Measurements from ENCODE around the gene TSPAN16. TPM values are rescaled to one million over a fixed set of nuclear protein-coding genes. Genes with fewer than 3 reads are reported as not detected.

The TSPAN16 gene, protein sequence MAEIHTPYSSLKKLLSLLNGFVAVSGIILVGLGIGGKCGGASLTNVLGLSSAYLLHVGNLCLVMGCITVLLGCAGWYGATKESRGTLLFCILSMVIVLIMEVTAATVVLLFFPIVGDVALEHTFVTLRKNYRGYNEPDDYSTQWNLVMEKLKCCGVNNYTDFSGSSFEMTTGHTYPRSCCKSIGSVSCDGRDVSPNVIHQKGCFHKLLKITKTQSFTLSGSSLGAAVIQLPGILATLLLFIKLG
- not detected in 2 replicates for total RNA-seq

- H3K36me3 Mint-ChIP-seq (ENCODE audit: low read depth): no peaks in the 10 kb centered on the region
- H3K4me3 Mint-ChIP-seq: no peak within 1 kb of the TSS
- H3K27me3 Mint-ChIP-seq (ENCODE audit: insufficient read depth): peaks cover 20% of the 10 kb centered on the region
- H3K27ac Mint-ChIP-seq: no peak within 1 kb of the TSS
- intact Hi-C loops (cut with micrococcal nuclease): loop anchor here (2.0 kb wide), 1 partner anchor 291 kb away; no protein-coding TSS in a partner anchor
- no peaks in the 10 kb centered on the region for H3K9me3 Mint-ChIP-seq
- DNase-seq (ENCODE audit: low spot score): no peak
- H3K4me1 Mint-ChIP-seq (ENCODE audit: low read depth): peaks cover 10% of the 10 kb centered on the region
Observed at GRCh38 chr19:11295665-11296245, at the start of gene TSPAN16. Gene TSPAN16 (plus strand): TSS chr19:11296160. CDS start chr19:11296298, 138 bp downstream.

DNA sequence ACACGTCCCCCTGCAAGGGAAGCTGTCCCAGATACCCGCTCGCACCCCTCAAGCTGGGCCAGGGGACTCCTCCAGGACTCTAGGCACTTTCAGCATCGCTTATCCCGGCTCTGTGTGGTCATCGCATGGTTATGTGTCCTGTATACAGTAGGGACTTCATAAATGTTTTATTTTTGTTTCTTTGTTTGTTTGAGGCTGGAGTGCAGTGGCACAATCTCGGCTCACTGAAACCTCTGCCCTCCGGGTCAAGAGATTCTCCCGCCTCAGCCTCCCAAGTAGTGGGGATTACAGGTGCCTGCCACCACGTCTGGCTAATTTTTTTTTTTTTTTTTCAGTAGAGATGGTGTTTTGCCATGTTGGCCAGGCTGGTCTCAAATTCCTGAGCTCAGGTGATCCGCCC is 49.0 kb upstream of the TSPAN16 start:
- Mint-ChIP-seq H3K36me3 (ENCODE audit: low read depth) (no peaks in the 10 kb centered on the region), H3K4me1 (ENCODE audit: low read depth) (no peaks in the 10 kb centered on the region), H3K27ac (no peak overlapping the region), H3K4me3 (no peak overlapping the region), H3K9me3 (no peaks in the 10 kb centered on the region), H3K27me3 (ENCODE audit: insufficient read depth) (peaks cover 9% of the 10 kb centered on the region)
- DNase-seq (ENCODE audit: low spot score): no peak
- intact Hi-C loops (cut with micrococcal nuclease): no loop called here

DNA sequence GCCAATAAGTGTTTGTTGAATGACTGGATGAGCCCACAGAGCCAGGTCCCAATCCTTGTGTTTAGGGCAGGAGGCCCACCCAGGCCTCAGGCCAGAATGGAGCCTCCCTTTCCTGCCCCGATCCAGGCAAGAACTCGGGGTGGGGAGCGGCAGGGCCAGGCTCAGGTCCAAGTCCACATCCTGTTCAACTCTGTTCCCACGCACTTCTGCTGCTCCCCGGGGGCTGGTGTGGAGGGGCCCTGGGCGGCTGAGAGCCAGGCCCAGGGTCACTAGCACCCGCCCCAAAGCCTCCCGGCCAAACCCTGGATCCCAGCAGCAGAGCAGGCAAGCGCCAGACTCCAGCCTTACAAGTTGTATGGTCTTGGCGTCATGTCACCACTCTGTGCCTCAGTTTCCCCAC is 48.6 kb upstream of the TSPAN16 start:
- intact Hi-C loops (cut with micrococcal nuclease): no loop called here
- H3K4me1 Mint-ChIP-seq (ENCODE audit: low read depth): no peaks in the 10 kb centered on the region
- H3K27me3 Mint-ChIP-seq (ENCODE audit: insufficient read depth): peaks cover 9% of the 10 kb centered on the region
- H3K9me3 Mint-ChIP-seq: no peaks in the 10 kb centered on the region
- no peaks in the 10 kb centered on the region for H3K36me3 Mint-ChIP-seq (ENCODE audit: low read depth)
- no peak overlapping the region for H3K4me3 Mint-ChIP-seq
- H3K27ac Mint-ChIP-seq: no peak overlapping the region
- no peak for DNase-seq (ENCODE audit: low spot score)

DNA sequence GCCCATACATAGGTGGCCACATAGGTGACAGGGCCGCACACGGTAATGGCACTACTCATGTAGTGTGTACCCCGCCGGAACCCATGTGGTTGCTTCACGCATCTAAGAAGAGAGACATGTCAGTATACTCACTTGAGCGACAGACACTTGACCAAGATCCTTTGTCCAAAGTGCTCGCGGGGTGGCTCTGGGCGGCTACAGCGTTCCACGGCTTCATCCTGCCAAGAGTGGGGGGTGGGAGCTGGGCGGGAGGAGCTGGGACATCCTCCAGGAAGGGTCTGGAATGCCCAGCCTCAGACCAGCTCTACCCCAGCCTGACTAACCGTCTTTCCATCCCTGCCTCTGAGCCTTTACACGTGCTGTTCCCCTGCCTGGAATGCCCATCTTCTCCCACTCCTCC is 48.0 kb upstream of the TSPAN16 start:
- no peak overlapping the region for H3K4me3 Mint-ChIP-seq
- H3K4me1 Mint-ChIP-seq (ENCODE audit: low read depth): no peaks in the 10 kb centered on the region
- H3K27ac Mint-ChIP-seq: no peak overlapping the region
- H3K36me3 Mint-ChIP-seq (ENCODE audit: low read depth): no peaks in the 10 kb centered on the region
- H3K9me3 Mint-ChIP-seq: no peaks in the 10 kb centered on the region
- no peak for DNase-seq (ENCODE audit: low spot score)
- peaks cover 6% of the 10 kb centered on the region for H3K27me3 Mint-ChIP-seq (ENCODE audit: insufficient read depth)
- intact Hi-C loops (cut with micrococcal nuclease): no loop called here

DNA sequence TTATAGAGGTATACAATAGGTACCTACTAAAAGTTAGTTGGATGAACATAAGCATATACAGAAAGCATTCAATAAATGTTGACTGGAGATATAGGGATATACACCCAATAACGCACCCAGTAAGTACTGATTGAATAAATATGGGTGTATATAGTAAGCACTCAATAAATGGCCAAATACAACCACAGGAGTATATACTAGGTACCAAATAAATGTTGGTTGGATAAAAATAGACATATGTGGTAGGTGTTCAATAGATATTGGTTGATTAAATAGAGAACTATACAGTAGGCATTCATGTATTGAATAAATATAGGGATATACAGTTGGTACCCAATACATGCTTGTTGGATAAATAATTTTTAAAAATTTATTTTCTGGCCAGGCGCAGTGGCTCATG is 47.1 kb upstream of the TSPAN16 start:
- Mint-ChIP-seq H3K4me1 (ENCODE audit: low read depth) (no peaks in the 10 kb centered on the region), H3K4me3 (no peak overlapping the region)

DNA sequence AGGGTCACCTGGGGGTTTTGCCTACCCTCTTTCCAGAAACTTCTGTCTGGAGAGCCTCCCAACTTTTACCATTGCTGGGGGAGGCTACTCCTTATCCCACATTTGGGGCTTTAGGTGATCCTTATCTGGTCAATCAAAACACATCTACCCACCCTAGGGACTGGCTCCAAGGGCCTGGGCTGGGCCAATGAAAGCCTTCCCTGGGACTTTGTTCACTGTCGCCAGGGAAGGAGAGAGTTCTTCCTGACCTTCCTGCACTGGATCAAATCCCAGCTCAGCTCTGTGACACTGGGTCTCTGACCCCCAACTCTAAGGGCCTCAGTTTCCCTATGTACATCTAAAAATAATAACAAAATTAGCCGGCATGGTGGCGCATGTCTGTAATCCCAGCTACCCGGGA is 44.7 kb upstream of the TSPAN16 start:
- intact Hi-C loops (cut with micrococcal nuclease): no loop called here
- Mint-ChIP-seq H3K4me3 (no peak overlapping the region), H3K4me1 (ENCODE audit: low read depth) (no peaks in the 10 kb centered on the region), H3K27me3 (ENCODE audit: insufficient read depth) (peaks cover 2% of the 10 kb centered on the region), H3K9me3 (no peaks in the 10 kb centered on the region), H3K27ac (no peak overlapping the region), H3K36me3 (ENCODE audit: low read depth) (no peaks in the 10 kb centered on the region)
- DNase-seq (ENCODE audit: low spot score): no peak

More for the DNA sequence above, 47.1 kb upstream of the TSPAN16 start:
- no peak for DNase-seq (ENCODE audit: low spot score)
- H3K27me3 Mint-ChIP-seq (ENCODE audit: insufficient read depth): peaks cover 3% of the 10 kb centered on the region
- no peaks in the 10 kb centered on the region for H3K9me3 Mint-ChIP-seq
- H3K36me3 Mint-ChIP-seq (ENCODE audit: low read depth): no peaks in the 10 kb centered on the region
- intact Hi-C loops (cut with micrococcal nuclease): no loop called here
- no peak overlapping the region for H3K27ac Mint-ChIP-seq

DNA sequence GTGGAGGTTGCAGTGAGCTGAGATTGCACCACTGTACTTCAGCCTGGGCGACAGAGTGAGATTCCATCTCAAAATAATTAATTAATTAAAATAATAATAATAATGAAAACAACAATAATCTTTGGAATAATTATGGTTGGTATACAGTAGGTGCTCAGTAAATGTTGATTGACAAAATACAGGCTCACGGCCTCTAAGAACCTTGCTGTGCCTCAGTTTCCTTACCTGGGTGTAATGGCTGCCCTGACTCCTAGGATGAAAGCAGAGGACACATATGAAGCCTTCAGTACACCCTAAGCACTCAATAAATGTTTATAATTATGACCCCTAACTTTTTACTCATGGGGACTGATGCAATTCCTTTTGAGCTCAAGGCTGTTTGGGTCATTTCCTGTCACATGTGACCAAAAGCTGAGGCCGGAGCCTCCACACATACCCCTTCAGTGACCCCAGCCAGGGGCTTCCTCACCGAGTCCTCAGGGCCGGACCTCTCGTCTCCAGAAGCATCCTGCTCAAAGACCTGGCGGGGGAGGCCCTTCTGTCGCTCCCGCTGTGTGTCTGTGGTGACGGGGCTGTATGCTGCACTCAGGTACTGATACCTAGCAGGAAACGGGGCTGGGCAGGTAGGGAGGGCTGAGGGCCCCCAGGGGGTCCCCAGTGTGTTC is 44.2 kb upstream of the TSPAN16 start:
- H3K9me3 Mint-ChIP-seq: no peaks in the 10 kb centered on the region
- intact Hi-C loops (cut with micrococcal nuclease): no loop called here
- no peaks in the 10 kb centered on the region for H3K36me3 Mint-ChIP-seq (ENCODE audit: low read depth)
- H3K4me1 Mint-ChIP-seq (ENCODE audit: low read depth): no peaks in the 10 kb centered on the region
- no peak overlapping the region for H3K4me3 Mint-ChIP-seq
- no peak for DNase-seq (ENCODE audit: low spot score)
- H3K27me3 Mint-ChIP-seq (ENCODE audit: insufficient read depth): peaks cover 2% of the 10 kb centered on the region
- no peak overlapping the region for H3K27ac Mint-ChIP-seq

- intact Hi-C loops (cut with micrococcal nuclease): no loop called here
- Mint-ChIP-seq H3K27ac (no peak overlapping the region), H3K9me3 (no peaks in the 10 kb centered on the region), H3K4me1 (ENCODE audit: low read depth) (no peaks in the 10 kb centered on the region), H3K4me3 (no peak overlapping the region), H3K36me3 (ENCODE audit: low read depth) (no peaks in the 10 kb centered on the region), H3K27me3 (ENCODE audit: insufficient read depth) (peaks cover 2% of the 10 kb centered on the region)
- DNase-seq (ENCODE audit: low spot score): no peak
Observed at GRCh38 chr19:11252665-11253355, 43.1 kb upstream of the TSPAN16 start.

DNA sequence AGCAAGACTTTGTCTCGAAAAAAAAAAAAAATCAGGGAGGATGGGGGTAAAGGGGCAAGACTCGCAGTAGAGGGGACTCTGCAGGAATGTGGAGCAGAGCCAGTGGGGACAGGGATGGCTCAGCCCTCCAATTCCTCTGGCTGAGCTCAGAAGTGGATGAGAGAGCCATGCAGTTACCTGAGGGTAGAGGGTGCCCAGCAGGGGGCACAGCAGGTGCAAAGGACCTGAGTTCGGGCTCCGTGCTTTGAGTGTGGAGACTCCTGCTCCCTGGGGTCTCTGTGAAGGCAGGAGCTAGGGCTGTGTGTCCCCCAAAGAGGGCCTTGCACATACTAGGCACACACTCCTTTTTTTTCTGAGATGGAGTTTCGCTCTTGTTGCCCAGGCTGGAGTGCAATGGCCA is 41.3 kb upstream of the TSPAN16 start:
- Mint-ChIP-seq H3K9me3 (no peaks in the 10 kb centered on the region), H3K4me3 (no peak overlapping the region), H3K27me3 (ENCODE audit: insufficient read depth) (no peaks in the 10 kb centered on the region), H3K36me3 (ENCODE audit: low read depth) (no peaks in the 10 kb centered on the region), H3K4me1 (ENCODE audit: low read depth) (no peaks in the 10 kb centered on the region), H3K27ac (no peak overlapping the region)
- DNase-seq (ENCODE audit: low spot score): no peak
- intact Hi-C loops (cut with micrococcal nuclease): no loop called here

DNA sequence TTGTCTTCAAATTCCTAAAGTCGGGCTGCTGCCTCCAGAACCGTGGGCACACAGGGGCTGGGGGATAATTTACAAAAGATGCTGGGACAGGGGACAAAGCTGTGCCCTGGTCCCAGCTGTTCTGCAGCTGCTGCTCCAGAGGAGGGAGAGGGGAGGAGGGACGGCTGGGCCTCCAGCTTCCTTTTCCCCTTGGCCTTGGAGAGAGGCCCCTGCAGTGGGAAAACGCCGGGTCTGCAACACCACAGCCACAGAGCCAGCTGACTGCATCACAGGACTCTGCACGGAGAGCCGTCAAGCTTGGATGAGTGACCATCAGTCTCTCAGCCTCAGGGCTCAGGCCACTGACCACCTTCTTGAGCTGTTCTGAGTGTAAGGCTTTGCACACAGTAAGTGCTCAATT is 39.8 kb upstream of the TSPAN16 start:
- Mint-ChIP-seq H3K9me3 (no peaks in the 10 kb centered on the region), H3K4me3 (no peak overlapping the region), H3K36me3 (ENCODE audit: low read depth) (no peaks in the 10 kb centered on the region), H3K27ac (no peak overlapping the region), H3K4me1 (ENCODE audit: low read depth) (no peaks in the 10 kb centered on the region), H3K27me3 (ENCODE audit: insufficient read depth) (peaks cover 9% of the 10 kb centered on the region)
- intact Hi-C loops (cut with micrococcal nuclease): no loop called here
- no peak for DNase-seq (ENCODE audit: low spot score)

GRCh38 chr19:11257846-11258380 is 38.0 kb upstream of the TSPAN16 start:
- no peaks in the 10 kb centered on the region for H3K36me3 Mint-ChIP-seq (ENCODE audit: low read depth)
- H3K27me3 Mint-ChIP-seq (ENCODE audit: insufficient read depth): peaks cover 17% of the 10 kb centered on the region
- intact Hi-C loops (cut with micrococcal nuclease): no loop called here

GRCh38 chr19:11260996-11261395 is 35.0 kb upstream of the TSPAN16 start:
- Mint-ChIP-seq H3K4me3 (peak overlapping the region; percentile 50), H3K27me3 (ENCODE audit: insufficient read depth) (peaks cover 36% of the 10 kb centered on the region)
- intact Hi-C loops (cut with micrococcal nuclease): no loop called here

More at GRCh38 chr19:11257846-11258380, 38.0 kb upstream of the TSPAN16 start:
- Mint-ChIP-seq H3K4me1 (ENCODE audit: low read depth) (no peaks in the 10 kb centered on the region), H3K27ac (no peak overlapping the region), H3K9me3 (no peaks in the 10 kb centered on the region), H3K4me3 (no peak overlapping the region)
- no peak for DNase-seq (ENCODE audit: low spot score)

More at GRCh38 chr19:11260996-11261395, 35.0 kb upstream of the TSPAN16 start:
- Mint-ChIP-seq H3K9me3 (no peaks in the 10 kb centered on the region), H3K4me1 (ENCODE audit: low read depth) (no peaks in the 10 kb centered on the region), H3K27ac (no peak overlapping the region), H3K36me3 (ENCODE audit: low read depth) (no peaks in the 10 kb centered on the region)
- no peak for DNase-seq (ENCODE audit: low spot score)

Measured in activated T-helper 1 cell treated with anti-CD3 and anti-CD28 coated beads, Interleukin-12 subunit alpha, Interleukin-12 subunit beta, Interleukin-2, Interleukin-4 antibody, amounts not matched to agents 30 ng/mL and 10 ng/mL and 1 ng/mL, durations not matched to agents 14 hours and 24 hours and 36 hours (primary cell).